ENCODE data around the gene PPIG.

The PPIG gene

GRCh38 chr2:169623235-169623634 is 39.1 kb downstream of the PPIG start:
- peaks cover 3% of the 10 kb centered on the region; the same call in 1 of the 2 replicates for H4K20me1 ChIP-seq (ENCODE audit: control insufficient read depth, insufficient read depth, low read depth, low read length)
- no peak overlapping the region for H3K27ac ChIP-seq (ENCODE audit: low read depth, low read length)
- H3K36me3 ChIP-seq (ENCODE audit: control insufficient read depth, low read length), result peaks cover 51% of the 10 kb centered on the region
- no peak overlapping the region for H3K4me3 ChIP-seq (ENCODE audit: low read length)
- no peaks in the 10 kb centered on the region for H3K9me2 ChIP-seq (replicated peaks; ENCODE audit: control insufficient read depth, low read length)
- no peaks in the 10 kb centered on the region for H3K9me3 ChIP-seq (ENCODE audit: control insufficient read depth, insufficient read depth, low read length)
- TF ChIP-seq EZH2phosphoT487 (IDR thresholded peaks at IDR 0.05; ENCODE audit: borderline replicate concordance, low read length) (no peak), CTCF (IDR thresholded peaks at IDR 0.05; ENCODE audit: low read depth, low read length, poor library complexity, severe bottlenecking) (no peak)
- H3F3A ChIP-seq (ENCODE audit: control insufficient read depth, insufficient read depth), result 0 out of 2 replicates have a peak, but pooled peaks cover 3% of the 10 kb centered on the region
- no peaks in the 10 kb centered on the region for H3K4me1 ChIP-seq (ENCODE audit: control insufficient read depth, low read length)
- peaks cover 6% of the 10 kb centered on the region for H3K79me2 ChIP-seq (ENCODE audit: control insufficient read depth, low read length)
- H3K27me3 ChIP-seq (ENCODE audit: control insufficient read depth, low read length), result no peaks in the 10 kb centered on the region
- H3K4me2 ChIP-seq (ENCODE audit: low read length), result no peak overlapping the region

- H3K9me2 ChIP-seq (replicated peaks; ENCODE audit: control insufficient read depth, low read length), result no peaks in the 10 kb centered on the region
- H3K79me2 ChIP-seq (ENCODE audit: control insufficient read depth, low read length), result no peaks in the 10 kb centered on the region
- H3K4me1 ChIP-seq (ENCODE audit: control insufficient read depth, low read length), result no peaks in the 10 kb centered on the region
- H3K9me3 ChIP-seq (ENCODE audit: control insufficient read depth, insufficient read depth, low read length), result no peaks in the 10 kb centered on the region
- H3K36me3 ChIP-seq (ENCODE audit: control insufficient read depth, low read length), result peaks cover 52% of the 10 kb centered on the region
- no peak overlapping the region for H3K27ac ChIP-seq (ENCODE audit: low read depth, low read length)
- no peak for TF ChIP-seq EZH2phosphoT487 (IDR thresholded peaks at IDR 0.05; ENCODE audit: borderline replicate concordance, low read length)
- TF ChIP-seq CTCF (IDR thresholded peaks at IDR 0.05; ENCODE audit: low read depth, low read length, poor library complexity, severe bottlenecking), result no peak
- peaks cover 4% of the 10 kb centered on the region; the same call in 1 of the 2 replicates for H3F3A ChIP-seq (ENCODE audit: control insufficient read depth, insufficient read depth)
- H3K4me2 ChIP-seq (ENCODE audit: low read length), result no peak overlapping the region
- no peak overlapping the region for H3K4me3 ChIP-seq (ENCODE audit: low read length)
- no peaks in the 10 kb centered on the region for H4K20me1 ChIP-seq (ENCODE audit: control insufficient read depth, insufficient read depth, low read depth, low read length)
- H3K27me3 ChIP-seq (ENCODE audit: control insufficient read depth, low read length), result no peaks in the 10 kb centered on the region
Observed at GRCh38 chr2:169625781-169626180, 41.6 kb downstream of the PPIG start.

GRCh38 chr2:169636440-169637097 is 52.4 kb downstream of the PPIG start:
- Histone ChIP-seq H3K9me3 (ENCODE audit: control insufficient read depth, insufficient read depth, low read length) (no peaks in the 10 kb centered on the region), H3F3A (ENCODE audit: control insufficient read depth, insufficient read depth) (no peaks in the 10 kb centered on the region), H3K4me2 (ENCODE audit: low read length) (no peak overlapping the region), H3K9me2 (replicated peaks; ENCODE audit: control insufficient read depth, low read length) (no peaks in the 10 kb centered on the region), H3K4me1 (ENCODE audit: control insufficient read depth, low read length) (no peaks in the 10 kb centered on the region), H3K36me3 (ENCODE audit: control insufficient read depth, low read length) (peaks cover 62% of the 10 kb centered on the region), H4K20me1 (ENCODE audit: control insufficient read depth, insufficient read depth, low read depth, low read length) (no peaks in the 10 kb centered on the region), H3K27ac (ENCODE audit: low read depth, low read length) (no peak overlapping the region), H3K79me2 (ENCODE audit: control insufficient read depth, low read length) (no peaks in the 10 kb centered on the region), H3K27me3 (ENCODE audit: control insufficient read depth, low read length) (no peaks in the 10 kb centered on the region), H3K4me3 (ENCODE audit: low read length) (no peak overlapping the region)
- no peak for TF ChIP-seq CTCF (IDR thresholded peaks at IDR 0.05; ENCODE audit: low read depth, low read length, poor library complexity, severe bottlenecking)
- TF ChIP-seq EZH2phosphoT487 (IDR thresholded peaks at IDR 0.05; ENCODE audit: borderline replicate concordance, low read length), result no peak

Data from DOHH2 (cell line).